Measurements from ENCODE around the gene JAKMIP3.

Gene JAKMIP3

GRCh38 chr10:132100091-132100481 is 34.3 kb downstream of the JAKMIP3 start:
- no peak for DNase-seq

- DNase-seq, result no peak
These were observed 35.0 kb downstream of the JAKMIP3 start for GRCh38 chr10:132100556-132101349.

GRCh38 chr10:132101529-132101928 is 35.8 kb downstream of the JAKMIP3 start:
- DNase-seq, result no peak

- DNase-seq, result no peak
These were observed 36.4 kb downstream of the JAKMIP3 start for GRCh38 chr10:132102071-132102716.

GRCh38 chr10:132102717-132103110 is 37.0 kb downstream of the JAKMIP3 start:
- DNase-seq, result no peak

- no peak for DNase-seq
These were observed 37.6 kb downstream of the JAKMIP3 start for GRCh38 chr10:132103116-132103910.

- no peak for DNase-seq
These were observed 38.3 kb downstream of the JAKMIP3 start for GRCh38 chr10:132104062-132104461.

- DNase-seq, result no peak
These were observed 38.9 kb downstream of the JAKMIP3 start for GRCh38 chr10:132104471-132105301.

GRCh38 chr10:132105302-132105995 is 39.7 kb downstream of the JAKMIP3 start:
- no peak for DNase-seq

GRCh38 chr10:132106431-132106830 is 40.7 kb downstream of the JAKMIP3 start:
- DNase-seq, result no peak

- DNase-seq, result no peak
These were observed 41.6 kb downstream of the JAKMIP3 start for GRCh38 chr10:132107186-132107948.

- DNase-seq, result no peak
These were observed 42.5 kb downstream of the JAKMIP3 start for GRCh38 chr10:132107949-132108877.

GRCh38 chr10:132109341-132110110 is 43.8 kb downstream of the JAKMIP3 start:
- no peak for DNase-seq

- no peak for DNase-seq
These were observed 44.4 kb downstream of the JAKMIP3 start for GRCh38 chr10:132110111-132110521.

- DNase-seq, result no peak
These were observed 45.0 kb downstream of the JAKMIP3 start for GRCh38 chr10:132110713-132111112.

GRCh38 chr10:132111121-132111731 is 45.5 kb downstream of the JAKMIP3 start:
- DNase-seq, result no peak

GRCh38 chr10:132111871-132112341 is 46.2 kb downstream of the JAKMIP3 start:
- DNase-seq, result no peak

GRCh38 chr10:132112611-132113010 is 46.9 kb downstream of the JAKMIP3 start:
- DNase-seq, result no peak

GRCh38 chr10:132113206-132113605 is 47.5 kb downstream of the JAKMIP3 start:
- DNase-seq, result no peak
